Liver (tissue), 9 donors: ENCODE results near the gene HTR1E. TPM values are rescaled to one million over a fixed set of nuclear protein-coding genes. Genes with fewer than 3 reads are reported as not detected.
A peak's percentile ranks its signal among the peaks of the same experiment; 100 is the strongest.

Source experiments
- DNase-seq: peaks from one replicate; pipeline ENCODE4 v3.0.0-alpha.2; 2017; ENCODE audit warnings: low spot score
- H3K27ac ChIP-seq, 2 donors: one replicate each; pipeline ENCODE4 v1.7.0; 2013; ENCODE audit warnings: inconsistent platforms in 2 of 2, low read length in 2 of 2, control low read depth in 1 of 2, low read depth in 1 of 2, mild to moderate bottlenecking in 1 of 2
- H3K27me3 ChIP-seq, 4 donors: one replicate each; pipeline versions ENCODE4 v1.6.1 to v1.7.0; 2013; ENCODE audit warnings: low read length in 3 of 4, inconsistent platforms in 1 of 4, mild to moderate bottlenecking in 1 of 4, moderate library complexity in 1 of 4; ENCODE audit not compliant: control insufficient read depth in 4 of 4, insufficient read depth in 4 of 4
- H3K36me3 ChIP-seq, 4 donors: one replicate each; pipeline versions ENCODE4 v1.6.1 to v1.7.0; 2013; ENCODE audit warnings: low read length in 3 of 4, mild to moderate bottlenecking in 3 of 4, low read depth in 1 of 4, moderate library complexity in 1 of 4; ENCODE audit not compliant: control insufficient read depth in 4 of 4, insufficient read depth in 3 of 4
- H3K4me1 ChIP-seq, 4 donors: one replicate each; pipeline versions ENCODE4 v1.6.1 to v1.7.0; 2013; ENCODE audit warnings: low read length in 3 of 4, mild to moderate bottlenecking in 3 of 4, moderate library complexity in 1 of 4; ENCODE audit not compliant: control insufficient read depth in 4 of 4, insufficient read depth in 4 of 4
- H3K4me3 ChIP-seq, 3 donors: one replicate each; pipeline versions ENCODE4 v1.6.1 to v1.7.0; 2013; ENCODE audit warnings: low read length in 3 of 3, control low read depth in 1 of 3, low read depth in 1 of 3, mild to moderate bottlenecking in 1 of 3
- H3K9ac ChIP-seq, 2 donors: one replicate each; pipeline ENCODE4 v1.7.0; 2013; ENCODE audit warnings: low read length in 2 of 2, mild to moderate bottlenecking in 2 of 2, moderate library complexity in 2 of 2, control low read depth in 1 of 2, low read depth in 1 of 2
- H3K9me3 ChIP-seq, 4 donors: one replicate each; pipeline versions ENCODE4 v1.6.1 to v1.7.0; 2013; ENCODE audit warnings: low read length in 3 of 4; ENCODE audit not compliant: control insufficient read depth in 4 of 4
- EGR1 ChIP-seq, 2 donors: IDR thresholded peaks; 2 replicates each; pipeline ENCODE4 v1.6.1; 2016 to 2018; ENCODE audit warnings: antibody characterized with exemption in 2 of 2, low read depth in 2 of 2
- FOXA1 ChIP-seq: IDR thresholded peaks from 2 replicates; pipeline ENCODE4 v1.6.1; 2016; ENCODE audit warnings: antibody characterized with exemption
- FOXA2 ChIP-seq: IDR thresholded peaks from 2 replicates; pipeline ENCODE4 v1.6.1; 2016; ENCODE audit warnings: antibody characterized with exemption
- GABPA ChIP-seq, 2 donors: IDR thresholded peaks in 1 of 2; conservative IDR thresholded peaks in 1 of 2; 2 replicates each; pipeline ENCODE4 v1.6.1; 2016; ENCODE audit warnings: antibody characterized with exemption in 2 of 2, mild to moderate bottlenecking in 1 of 2, moderate library complexity in 1 of 2
- HNF4A ChIP-seq, 2 donors: conservative IDR thresholded peaks; 2 replicates each; pipeline ENCODE4 v1.6.1; 2016; ENCODE audit warnings: antibody characterized with exemption in 2 of 2, mild to moderate bottlenecking in 2 of 2
- HNF4G ChIP-seq: IDR thresholded peaks from 2 replicates; pipeline ENCODE4 v1.6.1; 2016; ENCODE audit warnings: antibody characterized with exemption
- JUND ChIP-seq, 2 donors: IDR thresholded peaks; 2 replicates each; pipeline ENCODE4 v1.6.1; 2016; ENCODE audit warnings: antibody characterized with exemption in 2 of 2
- NR2F2 ChIP-seq: IDR thresholded peaks from 2 replicates; pipeline ENCODE4 v1.6.1; 2016; ENCODE audit warnings: antibody characterized with exemption
- RAD21 ChIP-seq, 2 donors: IDR thresholded peaks; 2 replicates each; pipeline ENCODE4 v1.6.1; 2016; ENCODE audit warnings: antibody characterized with exemption in 2 of 2, mild to moderate bottlenecking in 2 of 2
- RXRA ChIP-seq, 2 donors: IDR thresholded peaks; 2 replicates each; pipeline ENCODE4 v1.6.1; 2017 to 2018; ENCODE audit warnings: antibody characterized with exemption in 2 of 2, mild to moderate bottlenecking in 1 of 2
- SP1 ChIP-seq: IDR thresholded peaks from 2 replicates; pipeline ENCODE4 v1.6.1; 2018; ENCODE audit warnings: antibody characterized with exemption, mild to moderate bottlenecking
- YY1 ChIP-seq: IDR thresholded peaks from 2 replicates; pipeline ENCODE4 v1.6.1; 2016; ENCODE audit warnings: antibody characterized with exemption, mild to moderate bottlenecking
- WGBS: extraction: QIAGEN DNeasy Blood & Tissue Kit; methylation state at CpG from one replicate; pipeline ENCODE4 v1.1.7; 2013; 5-methylcytosine and 5-hydroxymethylcytosine counted together
- polyA plus RNA-seq, 2 donors: library from polyadenylated mRNA; stranded (reverse) in 1 of 2; unstranded in 1 of 2; fragments of 200-250 nt in 1 of 2; fragments of >200 nt in 1 of 2; fragmentation: Nextera tagmentation in 1 of 2; extraction: Ambion mirVana in 1 of 2; gene quantifications; one replicate each; pipeline versions ENCODE4 v1.2.1 to v1.2.3, GENCODE V29; 2013 to 2015
- total RNA-seq, 2 donors: library from RNA; depleted of rRNA; stranded (reverse); fragments of >200 nt; gene quantifications; one replicate each; pipeline ENCODE4 v1.2.3, GENCODE V29; 2014
- TF ChIP-seq, protein P1 (sequence below): IDR thresholded peaks from 2 replicates; pipeline ENCODE4 v1.6.1; 2016; ENCODE audit warnings: antibody characterized with exemption
- TF ChIP-seq, protein P2 (sequence below): IDR thresholded peaks from 2 replicates; pipeline ENCODE4 v1.6.1; 2016; ENCODE audit warnings: antibody characterized with exemption
- TF ChIP-seq, protein P3 (sequence below): fragments of 150-350 bp; IDR thresholded peaks from 2 replicates; pipeline ENCODE4 v1.5.1; 2017; ENCODE audit warnings: improper control_type of control experiment, low read depth, low read length; ENCODE audit not compliant: missing input control
- TF ChIP-seq, protein P4 (sequence below): IDR thresholded peaks from 2 replicates; pipeline ENCODE4 v1.6.1; 2016; ENCODE audit warnings: antibody characterized with exemption
- TF ChIP-seq, protein P5 (sequence below): IDR thresholded peaks from 2 replicates; pipeline ENCODE4 v1.6.1; 2016; ENCODE audit warnings: antibody characterized with exemption, mild to moderate bottlenecking
- donor health status: healthy.
- donor health status: healthy.
- donor health status: healthy.
- donor health status: healthy.
- donor health status: healthy.

Gene HTR1E
- total and polyA plus RNA-seq, 4 donors: not detected

DNA sequence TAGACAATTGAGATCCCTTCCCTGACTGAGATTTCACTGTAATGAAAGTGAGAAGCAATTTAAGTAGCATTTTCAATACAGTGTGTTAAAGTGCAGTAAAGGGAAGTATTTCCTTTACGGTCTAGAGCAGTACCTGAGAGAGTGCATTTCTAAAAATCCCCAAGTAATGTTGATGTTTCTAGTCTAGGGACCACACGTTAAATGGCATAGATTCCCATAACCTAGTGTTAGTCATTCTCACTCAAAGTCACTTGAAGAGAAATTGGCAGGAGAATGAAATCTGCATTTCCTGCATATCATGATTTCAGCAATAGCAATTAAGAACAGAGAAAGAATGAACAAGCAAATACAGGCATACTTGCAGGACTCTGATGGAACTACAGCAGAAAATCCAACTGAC is 89.7 kb downstream of the HTR1E start (continued):
- TF ChIP-seq, protein P1, sequence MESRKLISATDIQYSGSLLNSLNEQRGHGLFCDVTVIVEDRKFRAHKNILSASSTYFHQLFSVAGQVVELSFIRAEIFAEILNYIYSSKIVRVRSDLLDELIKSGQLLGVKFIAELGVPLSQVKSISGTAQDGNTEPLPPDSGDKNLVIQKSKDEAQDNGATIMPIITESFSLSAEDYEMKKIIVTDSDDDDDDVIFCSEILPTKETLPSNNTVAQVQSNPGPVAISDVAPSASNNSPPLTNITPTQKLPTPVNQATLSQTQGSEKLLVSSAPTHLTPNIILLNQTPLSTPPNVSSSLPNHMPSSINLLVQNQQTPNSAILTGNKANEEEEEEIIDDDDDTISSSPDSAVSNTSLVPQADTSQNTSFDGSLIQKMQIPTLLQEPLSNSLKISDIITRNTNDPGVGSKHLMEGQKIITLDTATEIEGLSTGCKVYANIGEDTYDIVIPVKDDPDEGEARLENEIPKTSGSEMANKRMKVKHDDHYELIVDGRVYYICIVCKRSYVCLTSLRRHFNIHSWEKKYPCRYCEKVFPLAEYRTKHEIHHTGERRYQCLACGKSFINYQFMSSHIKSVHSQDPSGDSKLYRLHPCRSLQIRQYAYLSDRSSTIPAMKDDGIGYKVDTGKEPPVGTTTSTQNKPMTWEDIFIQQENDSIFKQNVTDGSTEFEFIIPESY: no peak
- TF ChIP-seq, protein P2, sequence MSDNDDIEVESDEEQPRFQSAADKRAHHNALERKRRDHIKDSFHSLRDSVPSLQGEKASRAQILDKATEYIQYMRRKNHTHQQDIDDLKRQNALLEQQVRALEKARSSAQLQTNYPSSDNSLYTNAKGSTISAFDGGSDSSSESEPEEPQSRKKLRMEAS: no peak
- TF ChIP-seq YY1: no peak
- no peak for TF ChIP-seq SP1
- TF ChIP-seq RXRA (IDR thresholded peaks at IDR 0.05): no peak

DNA sequence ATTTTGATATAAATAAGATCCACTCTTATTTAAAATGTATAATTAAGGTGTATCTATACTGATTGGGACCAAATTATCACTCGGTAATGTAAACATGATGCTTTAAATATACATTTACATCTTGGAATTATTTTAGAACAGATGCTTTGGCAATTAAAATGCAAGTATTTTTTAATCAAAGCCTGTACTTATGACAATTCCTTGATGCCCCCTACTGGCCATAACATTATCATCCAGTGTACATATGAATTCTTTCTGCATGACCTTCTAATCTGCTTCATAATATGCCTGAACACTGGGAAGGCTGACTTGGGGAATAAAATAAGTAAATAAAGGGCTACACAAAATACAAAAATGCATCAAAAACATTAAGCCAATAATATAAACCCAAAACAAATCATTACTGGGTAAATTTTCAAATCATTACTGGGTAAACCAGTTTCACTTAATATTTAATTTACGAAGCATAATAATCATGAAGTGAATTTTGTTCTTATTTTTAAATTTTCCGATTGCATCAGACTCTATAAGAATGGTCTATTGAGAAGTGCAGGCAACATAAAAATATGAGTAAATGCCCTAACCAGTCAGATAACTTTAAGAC is 92.5 kb downstream of the HTR1E start:
- Histone ChIP-seq H3K27me3 (no peaks in the 10 kb centered on the region), H3K9ac (no peak overlapping the region), H3K9me3 (no peaks in the 10 kb centered on the region), H3K36me3 (no peaks in the 10 kb centered on the region), H3K27ac (no peak overlapping the region), H3K4me3 (no peak overlapping the region), H3K4me1 (no peaks in the 10 kb centered on the region)
- no peak for TF ChIP-seq FOXA2
- TF ChIP-seq JUND (IDR thresholded peaks at IDR 0.05): no peak
- TF ChIP-seq SP1: no peak
- TF ChIP-seq RAD21 (IDR thresholded peaks at IDR 0.05): peak; percentile 49 to 56
- TF ChIP-seq, protein P3, sequence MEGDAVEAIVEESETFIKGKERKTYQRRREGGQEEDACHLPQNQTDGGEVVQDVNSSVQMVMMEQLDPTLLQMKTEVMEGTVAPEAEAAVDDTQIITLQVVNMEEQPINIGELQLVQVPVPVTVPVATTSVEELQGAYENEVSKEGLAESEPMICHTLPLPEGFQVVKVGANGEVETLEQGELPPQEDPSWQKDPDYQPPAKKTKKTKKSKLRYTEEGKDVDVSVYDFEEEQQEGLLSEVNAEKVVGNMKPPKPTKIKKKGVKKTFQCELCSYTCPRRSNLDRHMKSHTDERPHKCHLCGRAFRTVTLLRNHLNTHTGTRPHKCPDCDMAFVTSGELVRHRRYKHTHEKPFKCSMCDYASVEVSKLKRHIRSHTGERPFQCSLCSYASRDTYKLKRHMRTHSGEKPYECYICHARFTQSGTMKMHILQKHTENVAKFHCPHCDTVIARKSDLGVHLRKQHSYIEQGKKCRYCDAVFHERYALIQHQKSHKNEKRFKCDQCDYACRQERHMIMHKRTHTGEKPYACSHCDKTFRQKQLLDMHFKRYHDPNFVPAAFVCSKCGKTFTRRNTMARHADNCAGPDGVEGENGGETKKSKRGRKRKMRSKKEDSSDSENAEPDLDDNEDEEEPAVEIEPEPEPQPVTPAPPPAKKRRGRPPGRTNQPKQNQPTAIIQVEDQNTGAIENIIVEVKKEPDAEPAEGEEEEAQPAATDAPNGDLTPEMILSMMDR: peak; percentile 41
- no peak for TF ChIP-seq HNF4A (conservative IDR thresholded peaks at IDR 0.05)
- 70% methylated on average over 3 of the region's 3 CpGs for WGBS
- DNase-seq: no peak

DNA sequence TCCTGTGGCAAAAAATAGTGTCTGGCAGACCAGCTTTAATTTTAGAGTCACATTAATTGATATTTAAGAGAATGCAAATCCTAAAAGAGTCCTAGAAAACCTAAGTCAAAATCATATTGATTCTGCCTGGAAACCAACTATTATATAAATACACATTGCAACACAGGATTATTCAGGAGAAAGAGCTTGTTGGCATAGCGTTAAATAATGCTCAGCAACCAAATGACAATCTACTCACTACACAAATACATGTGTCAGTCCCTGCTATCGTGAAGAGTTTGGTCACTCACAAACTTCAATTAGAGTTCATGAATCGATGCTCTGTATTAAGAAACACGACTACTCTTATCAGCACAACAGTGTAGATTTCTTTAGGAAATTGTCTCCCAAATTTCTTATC is 103.4 kb downstream of the HTR1E start:
- no peak overlapping the region for H3K27ac ChIP-seq
- DNase-seq: no peak
- TF ChIP-seq, protein P4, sequence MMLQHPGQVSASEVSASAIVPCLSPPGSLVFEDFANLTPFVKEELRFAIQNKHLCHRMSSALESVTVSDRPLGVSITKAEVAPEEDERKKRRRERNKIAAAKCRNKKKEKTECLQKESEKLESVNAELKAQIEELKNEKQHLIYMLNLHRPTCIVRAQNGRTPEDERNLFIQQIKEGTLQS: no peak
- TF ChIP-seq EGR1 (IDR thresholded peaks at IDR 0.05; ENCODE audit: low read depth in 2 of 2) (no peak), JUND (IDR thresholded peaks at IDR 0.05) (no peak), RXRA (IDR thresholded peaks at IDR 0.05) (no peak), FOXA1 (no peak), HNF4G (no peak), FOXA2 (no peak), NR2F2 (no peak), RAD21 (IDR thresholded peaks at IDR 0.05) (no peak), GABPA (IDR thresholded peaks at IDR 0.05 in 1 of 2, conservative IDR thresholded peaks at IDR 0.05 in 1 of 2) (no peak), SP1 (no peak), HNF4A (conservative IDR thresholded peaks at IDR 0.05) (no peak), YY1 (no peak)
- TF ChIP-seq, protein P2: no peak
- TF ChIP-seq, protein P1: no peak
- TF ChIP-seq, protein P5, sequence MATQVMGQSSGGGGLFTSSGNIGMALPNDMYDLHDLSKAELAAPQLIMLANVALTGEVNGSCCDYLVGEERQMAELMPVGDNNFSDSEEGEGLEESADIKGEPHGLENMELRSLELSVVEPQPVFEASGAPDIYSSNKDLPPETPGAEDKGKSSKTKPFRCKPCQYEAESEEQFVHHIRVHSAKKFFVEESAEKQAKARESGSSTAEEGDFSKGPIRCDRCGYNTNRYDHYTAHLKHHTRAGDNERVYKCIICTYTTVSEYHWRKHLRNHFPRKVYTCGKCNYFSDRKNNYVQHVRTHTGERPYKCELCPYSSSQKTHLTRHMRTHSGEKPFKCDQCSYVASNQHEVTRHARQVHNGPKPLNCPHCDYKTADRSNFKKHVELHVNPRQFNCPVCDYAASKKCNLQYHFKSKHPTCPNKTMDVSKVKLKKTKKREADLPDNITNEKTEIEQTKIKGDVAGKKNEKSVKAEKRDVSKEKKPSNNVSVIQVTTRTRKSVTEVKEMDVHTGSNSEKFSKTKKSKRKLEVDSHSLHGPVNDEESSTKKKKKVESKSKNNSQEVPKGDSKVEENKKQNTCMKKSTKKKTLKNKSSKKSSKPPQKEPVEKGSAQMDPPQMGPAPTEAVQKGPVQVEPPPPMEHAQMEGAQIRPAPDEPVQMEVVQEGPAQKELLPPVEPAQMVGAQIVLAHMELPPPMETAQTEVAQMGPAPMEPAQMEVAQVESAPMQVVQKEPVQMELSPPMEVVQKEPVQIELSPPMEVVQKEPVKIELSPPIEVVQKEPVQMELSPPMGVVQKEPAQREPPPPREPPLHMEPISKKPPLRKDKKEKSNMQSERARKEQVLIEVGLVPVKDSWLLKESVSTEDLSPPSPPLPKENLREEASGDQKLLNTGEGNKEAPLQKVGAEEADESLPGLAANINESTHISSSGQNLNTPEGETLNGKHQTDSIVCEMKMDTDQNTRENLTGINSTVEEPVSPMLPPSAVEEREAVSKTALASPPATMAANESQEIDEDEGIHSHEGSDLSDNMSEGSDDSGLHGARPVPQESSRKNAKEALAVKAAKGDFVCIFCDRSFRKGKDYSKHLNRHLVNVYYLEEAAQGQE: no peak
- peaks cover 0 to 4% (median 1%) of the 10 kb centered on the region in 4 donors for H3K27me3 ChIP-seq
- H3K4me1 ChIP-seq: no peaks in the 10 kb centered on the region
- WGBS: 43% methylated on average over 4 of the region's 4 CpGs
- no peaks in the 10 kb centered on the region for H3K9me3 ChIP-seq
- H3K4me3 ChIP-seq: no peak overlapping the region
- no peaks in the 10 kb centered on the region for H3K36me3 ChIP-seq
- no peak overlapping the region for H3K9ac ChIP-seq
